GM10847 (cell line): Measurements from ENCODE around the gene PRKAR2B.

Source experiments
- POLR2A ChIP-seq: IDR thresholded peaks from 2 replicates; pipeline ENCODE4 v1.6.1; 2011; ENCODE audit not compliant: insufficient read length; ENCODE audit errors: extremely low read depth

The PRKAR2B gene

GRCh38 chr7:107118109-107118900, 73.8 kb downstream of the PRKAR2B start:
- no peak for TF ChIP-seq POLR2A

- no peak for TF ChIP-seq POLR2A
Measured at GRCh38 chr7:107119376-107120105, 75.0 kb downstream of the PRKAR2B start.

DNA sequence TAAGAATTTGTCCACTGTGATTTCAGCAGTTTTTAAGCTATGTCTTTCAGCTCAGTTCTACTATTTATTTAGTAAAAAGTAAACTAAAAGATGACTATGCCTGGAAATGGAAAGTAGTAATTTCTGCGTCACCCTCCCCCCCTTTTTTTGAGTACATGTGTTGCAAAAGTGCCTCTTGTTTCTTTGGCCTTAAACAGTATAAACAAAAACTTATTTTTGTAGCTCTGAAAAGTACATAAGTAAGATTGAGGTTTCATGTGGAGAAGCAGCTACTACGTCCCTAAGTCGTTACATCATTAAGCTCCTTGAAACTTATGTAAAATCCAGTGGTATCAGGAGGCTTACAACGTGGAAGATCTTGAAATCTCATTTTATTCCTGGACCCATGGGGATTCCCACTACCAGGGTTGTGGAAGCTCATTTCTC, 78.0 kb downstream of the PRKAR2B start:
- TF ChIP-seq POLR2A, result no peak

DNA sequence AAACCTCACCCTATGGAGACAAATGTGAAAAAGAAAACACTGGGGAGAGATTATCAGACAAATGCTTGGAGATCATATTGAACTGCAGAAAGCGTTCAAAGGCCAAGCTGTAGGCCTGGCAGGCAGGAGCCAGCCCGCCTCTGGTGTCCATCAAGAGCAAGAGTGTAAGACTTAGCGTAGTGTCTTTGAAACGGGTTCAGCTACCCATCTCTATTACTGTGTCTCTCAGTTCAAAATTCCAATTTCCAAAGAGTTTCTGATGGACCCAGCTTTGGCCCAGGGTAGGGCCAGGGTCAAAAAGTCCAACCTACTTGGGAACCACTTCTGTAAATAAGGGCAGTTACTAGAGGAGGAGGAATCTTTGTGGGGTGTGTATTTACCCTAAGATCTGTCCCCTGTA, 78.9 kb downstream of the PRKAR2B start:
- no peak for TF ChIP-seq POLR2A

DNA sequence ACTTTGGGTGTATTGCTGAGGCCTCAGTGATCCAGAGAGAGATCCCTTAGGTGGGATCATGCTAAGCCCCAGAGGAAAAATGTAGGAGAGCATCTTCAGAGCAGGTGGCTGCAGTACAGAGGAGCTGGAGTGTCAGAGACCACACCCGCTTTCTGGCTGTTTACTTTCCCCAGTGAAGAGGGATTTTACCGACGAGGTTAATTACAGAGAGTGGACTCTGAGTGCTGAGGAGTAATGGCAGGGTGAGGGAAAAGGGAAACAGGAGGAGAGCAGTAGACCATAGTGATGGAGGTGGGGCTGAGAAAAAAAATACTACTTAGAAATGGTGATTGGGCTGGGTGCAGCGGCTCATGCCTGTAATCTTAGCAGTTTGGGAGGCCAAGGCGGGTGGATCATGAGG, 81.0 kb downstream of the PRKAR2B start:
- no peak for TF ChIP-seq POLR2A

DNA sequence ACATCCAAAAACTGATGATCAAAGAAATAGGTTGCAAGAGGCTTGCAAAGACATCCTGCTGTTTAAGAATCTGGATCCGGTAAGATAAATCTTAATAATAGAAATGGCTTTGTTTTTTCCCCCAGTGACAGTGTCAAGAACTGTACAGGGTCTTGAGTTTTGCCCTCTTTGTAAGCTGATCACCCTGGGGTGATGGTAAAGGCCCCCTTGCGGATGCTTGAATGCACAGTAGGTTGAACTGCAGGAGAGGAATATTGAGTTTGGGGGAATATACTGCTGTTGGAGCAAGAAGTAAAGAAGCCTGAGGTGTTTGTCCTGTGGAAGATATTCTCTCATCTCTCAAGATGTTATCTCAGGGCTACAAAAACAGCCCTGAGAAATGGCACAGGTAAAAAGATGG, 83.7 kb downstream of the PRKAR2B start:
- TF ChIP-seq POLR2A, result no peak

GRCh38 chr7:107128748-107129147, 84.2 kb downstream of the PRKAR2B start:
- TF ChIP-seq POLR2A, result no peak

- TF ChIP-seq POLR2A, result no peak
Measured at GRCh38 chr7:107130487-107131220, 86.1 kb downstream of the PRKAR2B start.

- no peak for TF ChIP-seq POLR2A
Measured at GRCh38 chr7:107133396-107133795, 88.9 kb downstream of the PRKAR2B start.

DNA sequence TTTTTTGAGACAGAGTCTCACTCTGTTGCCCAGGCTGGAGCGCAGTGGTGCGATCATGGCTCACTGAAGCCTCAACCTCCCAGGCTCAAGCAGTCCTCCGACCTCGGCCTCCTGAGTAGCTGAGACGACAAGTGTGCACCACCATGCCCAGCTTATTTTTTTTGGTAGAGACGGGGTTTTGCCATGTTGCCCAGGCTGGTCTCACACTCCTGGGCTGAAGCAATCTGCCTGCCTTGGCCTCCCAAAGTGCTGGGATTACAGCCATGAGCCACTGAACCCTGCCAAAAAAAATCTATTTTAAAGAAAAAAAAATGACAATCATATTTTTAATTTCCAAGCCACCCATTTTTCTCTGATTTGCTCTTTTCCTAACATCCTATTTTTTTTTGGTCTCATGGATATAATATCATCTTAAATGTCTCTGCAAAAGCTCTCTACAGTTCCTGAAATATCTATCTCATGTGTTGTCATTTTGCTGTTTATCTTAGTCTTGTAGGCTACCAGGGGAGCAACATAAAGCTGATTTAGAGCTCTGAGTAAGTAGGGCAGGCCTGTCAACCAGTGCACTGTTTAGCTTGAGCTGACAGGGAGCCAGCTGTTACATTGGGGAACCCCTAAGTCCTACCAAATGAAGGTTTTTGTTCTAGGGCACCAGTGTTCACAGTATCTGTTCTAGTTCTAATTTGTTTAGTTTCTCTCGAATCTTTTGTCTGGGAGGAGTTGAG, 94.4 kb downstream of the PRKAR2B start:
- TF ChIP-seq POLR2A, result no peak

GRCh38 chr7:107145067-107145838, 100.7 kb downstream of the PRKAR2B start:
- TF ChIP-seq POLR2A, result no peak

DNA sequence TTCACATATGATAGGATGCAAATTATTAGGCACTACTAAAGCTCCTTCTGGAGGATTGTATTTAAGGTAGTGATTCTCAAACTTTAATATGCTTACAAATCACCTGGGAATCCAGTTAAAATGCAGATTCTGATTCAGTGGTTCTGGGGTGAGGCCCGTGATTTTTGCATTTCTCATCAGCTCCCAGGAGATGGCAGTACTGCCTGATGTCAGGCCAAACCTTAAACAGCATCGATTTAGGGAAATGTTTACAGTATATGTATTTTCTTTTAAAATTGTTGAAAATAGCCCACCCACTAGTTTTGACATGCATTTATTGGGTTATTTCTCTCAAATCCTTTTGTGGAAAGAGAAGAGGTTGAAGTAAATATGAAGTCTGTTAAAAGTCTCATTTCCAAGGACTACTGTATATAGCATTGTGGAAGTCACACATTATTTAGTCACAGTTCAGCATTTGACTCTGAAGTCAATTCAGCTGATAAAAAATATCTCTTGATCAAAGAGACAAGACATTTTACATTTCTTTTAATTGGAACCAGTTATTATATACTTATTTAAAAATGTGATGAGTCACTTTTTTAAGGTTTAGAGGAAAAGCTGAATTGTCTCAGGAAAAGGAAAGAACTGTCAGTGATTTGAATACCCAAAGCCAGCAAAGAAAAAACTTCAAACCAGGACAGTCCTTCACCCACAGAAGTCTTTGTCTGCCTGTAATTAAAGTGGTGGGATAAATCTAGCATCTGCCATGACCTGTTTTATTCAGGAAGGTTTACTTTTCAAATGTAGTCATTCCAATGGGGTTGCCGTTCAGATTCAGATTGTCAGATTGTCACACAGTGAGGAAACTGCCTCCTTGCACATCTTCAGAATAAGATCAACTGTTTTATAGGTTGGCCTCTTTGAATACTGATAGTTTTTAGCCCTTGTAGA, 103.2 kb downstream of the PRKAR2B start:
- no peak for TF ChIP-seq POLR2A

DNA sequence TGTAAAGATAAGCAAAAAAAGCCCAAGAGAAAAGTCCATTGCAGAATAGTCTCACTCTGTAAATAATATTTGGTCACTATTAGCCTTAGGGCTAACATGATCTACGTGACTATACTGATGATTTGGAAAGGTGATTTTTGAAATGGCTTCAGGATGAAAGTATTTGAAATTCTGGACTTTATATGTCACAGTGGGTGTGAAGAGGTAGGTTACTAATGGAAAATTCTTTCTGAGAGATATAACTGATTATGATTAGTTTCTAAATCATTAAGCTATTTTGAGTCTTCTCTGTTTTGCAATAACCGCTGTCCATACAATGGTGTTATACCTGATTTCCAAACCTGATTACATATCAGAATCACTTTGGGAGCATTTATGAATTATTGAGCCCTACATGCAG, 104.2 kb downstream of the PRKAR2B start:
- no peak for TF ChIP-seq POLR2A
